ENCODE measurements around the gene PLCL2. TPM values are rescaled to one million over a fixed set of nuclear protein-coding genes. Genes with fewer than 3 reads are reported as not detected.

Gene PLCL2
- total and polyA plus RNA-seq, 4 donors, result 1.5 to 16.5 (median 9.4) TPM

GRCh38 chr3:17007284-17007683, 122.5 kb downstream of the PLCL2 start (continued):
- TF ChIP-seq CTCF (IDR thresholded peaks at IDR 0.05; ENCODE audit: low read depth, low read length, missing input control) (no peak), ATF3 (IDR thresholded peaks at IDR 0.05) (no peak)

- Histone ChIP-seq H3K27ac (ENCODE audit: low read depth in 1 of 2, low read length in 2 of 2) (no peak overlapping the region), H3K9ac (ENCODE audit: low read depth in 1 of 2, low read length in 2 of 2) (no peak overlapping the region), H3K4me3 (ENCODE audit: low read depth in 1 of 3, low read length in 3 of 3) (no peak overlapping the region), H3K27me3 (ENCODE audit: control insufficient read depth in 4 of 4, insufficient read depth in 4 of 4, low read length in 3 of 4) (no peaks in the 10 kb centered on the region), H3K4me1 (ENCODE audit: control insufficient read depth in 4 of 4, insufficient read depth in 4 of 4, low read length in 3 of 4) (peaks cover 4 to 26% (median 14%) of the 10 kb centered on the region in 4 donors), H3K36me3 (ENCODE audit: control insufficient read depth in 4 of 4, insufficient read depth in 3 of 4, low read depth in 1 of 4, low read length in 3 of 4) (peaks cover 0 to 4% (median 3%) of the 10 kb centered on the region in 4 donors), H3K9me3 (ENCODE audit: control insufficient read depth in 4 of 4, low read length in 3 of 4) (no peaks in the 10 kb centered on the region)
- TF ChIP-seq TAF1 (conservative IDR thresholded peaks at IDR 0.05) (no peak), EGR1 (IDR thresholded peaks at IDR 0.05; ENCODE audit: low read depth in 2 of 2) (no peak), RAD21 (IDR thresholded peaks at IDR 0.05) (no peak), HNF4A (conservative IDR thresholded peaks at IDR 0.05) (no peak), MAX (IDR thresholded peaks at IDR 0.05) (no peak), NR2F2 (IDR thresholded peaks at IDR 0.05) (no peak), ZBTB33 (IDR thresholded peaks at IDR 0.05) (no peak), REST (IDR thresholded peaks at IDR 0.05) (no peak), JUND (IDR thresholded peaks at IDR 0.05) (no peak), RXRA (IDR thresholded peaks at IDR 0.05) (no peak), SP1 (IDR thresholded peaks at IDR 0.05) (no peak), FOXA1 (IDR thresholded peaks at IDR 0.05) (no peak), YY1 (IDR thresholded peaks at IDR 0.05) (no peak), ATF3 (IDR thresholded peaks at IDR 0.05) (no peak), GABPA (IDR thresholded peaks at IDR 0.05 in 1 of 2, conservative IDR thresholded peaks at IDR 0.05 in 1 of 2) (no peak), CTCF (IDR thresholded peaks at IDR 0.05; ENCODE audit: low read depth, low read length, missing input control) (no peak)
- DNase-seq (ENCODE audit: low spot score), result no peak
- WGBS, result 90% methylated on average over 5 of the region's 5 CpGs
Observed at GRCh38 chr3:17009826-17010225, 125.1 kb downstream of the PLCL2 start.
